NCI-H2196 treated with DMSO at 0.1 percent for 48 hours (cell line): Measurements from ENCODE around the gene TEKT1.
"Not testable (repeated sequence)": the region's sequence is repeated elsewhere in the genome, so short reads cannot be mapped to it uniquely, and the experiment has no call there.

Experiments
- DNase-seq: peaks from one replicate; lab custom pipeline; 2025; ENCODE audit not compliant: unreplicated experiment; lab: John Stamatoyannopoulos, UW

Gene TEKT1

DNA sequence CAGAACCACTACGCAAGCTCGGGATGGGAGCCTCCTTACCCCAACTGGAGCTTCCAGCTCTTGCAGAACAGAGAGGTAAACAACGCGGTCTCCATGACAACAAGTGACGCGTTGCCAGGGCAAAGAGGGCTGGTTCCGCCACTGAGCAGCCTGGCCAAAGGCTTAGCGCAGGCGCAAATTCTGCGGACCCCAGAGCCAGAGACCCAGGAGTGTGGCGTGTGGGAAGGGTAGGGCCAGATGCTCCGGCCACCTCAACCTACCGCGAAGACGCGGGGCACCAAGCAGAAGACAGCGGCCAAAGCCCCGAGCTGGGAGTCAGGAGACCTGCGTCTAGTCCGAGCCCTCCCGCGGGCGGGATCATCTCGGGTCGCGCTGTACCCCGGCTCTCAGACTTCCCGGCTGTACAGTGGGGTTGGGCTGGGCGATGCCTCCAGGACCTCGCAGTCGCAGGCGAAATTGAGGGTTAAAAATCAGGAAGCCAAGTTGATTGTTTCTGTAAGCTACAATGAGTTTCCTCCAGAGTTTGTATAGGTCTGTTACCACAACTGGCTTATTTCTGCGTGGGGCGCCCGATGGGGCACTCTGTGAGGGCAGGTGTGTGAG is at the start of gene TEKT1:
TEKT1 (minus strand) TSS at position 69 of the 603 bp plus-strand sequence. CDS start 1,353 bp downstream, outside the sequence.
- DNase-seq: peak; percentile 3

- DNase-seq: not testable (repeated sequence)
These were observed 47.9 kb upstream of the TEKT1 start for GRCh38 chr17:6879221-6879975.

- not testable (repeated sequence) for DNase-seq
These were observed 43.7 kb upstream of the TEKT1 start for GRCh38 chr17:6875276-6875675.

GRCh38 chr17:6872936-6873335 is 41.4 kb upstream of the TEKT1 start:
- no peak for DNase-seq

DNA sequence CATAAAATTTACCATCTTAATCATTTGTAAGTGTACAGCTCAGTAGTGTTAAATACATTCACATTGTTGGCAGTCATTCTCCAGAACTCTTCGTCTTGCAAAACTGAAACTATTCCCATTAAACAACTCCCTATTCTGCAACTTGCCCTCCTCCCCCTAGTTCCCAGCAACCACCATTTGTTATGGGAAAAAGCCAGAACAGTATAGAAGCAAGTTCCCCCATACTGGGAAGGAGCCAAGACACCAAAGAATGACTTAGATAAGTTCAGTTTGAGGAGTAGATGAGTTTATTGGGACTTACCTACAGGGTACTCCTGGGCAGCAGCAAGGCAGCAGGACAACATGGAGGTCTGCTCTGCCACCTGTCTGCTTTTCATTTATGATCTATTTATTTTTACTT is 39.3 kb upstream of the TEKT1 start:
- DNase-seq: no peak

DNA sequence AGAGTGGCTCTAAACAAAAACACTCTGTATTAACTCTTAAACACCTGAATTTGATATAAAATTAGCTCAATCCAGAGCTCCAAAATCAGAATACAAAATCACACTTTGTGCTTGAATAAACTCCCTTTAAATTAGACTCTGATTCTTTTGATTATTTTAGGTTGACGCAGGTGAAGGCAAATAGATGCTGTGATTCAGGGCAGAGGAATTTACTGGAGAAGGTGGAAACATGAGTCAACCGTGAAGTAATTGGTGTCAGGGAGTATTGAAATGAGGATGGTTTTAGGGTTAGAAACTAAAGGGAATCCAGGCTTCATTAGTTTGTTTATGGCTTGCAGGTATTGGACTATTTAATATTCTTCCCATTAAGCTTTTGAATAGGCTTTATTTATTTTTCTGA is 37.1 kb upstream of the TEKT1 start:
- no peak for DNase-seq

GRCh38 chr17:6867849-6868248 is 36.3 kb upstream of the TEKT1 start:
- no peak for DNase-seq

- DNase-seq: no peak
These were observed 31.3 kb upstream of the TEKT1 start for GRCh38 chr17:6862825-6863224.

- no peak for DNase-seq
These were observed 30.6 kb upstream of the TEKT1 start for GRCh38 chr17:6862122-6862521.

DNA sequence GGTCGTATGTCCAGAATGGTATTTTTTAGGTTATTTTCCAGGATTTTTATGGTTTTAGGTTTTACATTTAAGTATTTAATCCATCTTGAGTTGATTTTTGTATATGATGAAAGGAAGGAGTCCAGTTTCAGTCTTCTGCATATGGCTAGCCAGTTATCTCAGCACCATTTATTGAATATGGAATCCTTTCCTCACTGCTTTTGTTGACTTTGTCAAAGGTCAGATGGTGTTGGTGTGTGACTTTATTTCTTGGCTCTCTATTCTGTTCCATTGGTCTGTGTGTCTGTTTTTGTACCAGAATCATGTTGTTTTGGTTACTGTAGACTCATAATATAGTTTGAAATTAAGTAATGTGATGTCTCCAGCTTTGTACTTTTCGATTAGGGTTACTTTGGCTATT is 26.4 kb upstream of the TEKT1 start:
- DNase-seq: no peak

DNA sequence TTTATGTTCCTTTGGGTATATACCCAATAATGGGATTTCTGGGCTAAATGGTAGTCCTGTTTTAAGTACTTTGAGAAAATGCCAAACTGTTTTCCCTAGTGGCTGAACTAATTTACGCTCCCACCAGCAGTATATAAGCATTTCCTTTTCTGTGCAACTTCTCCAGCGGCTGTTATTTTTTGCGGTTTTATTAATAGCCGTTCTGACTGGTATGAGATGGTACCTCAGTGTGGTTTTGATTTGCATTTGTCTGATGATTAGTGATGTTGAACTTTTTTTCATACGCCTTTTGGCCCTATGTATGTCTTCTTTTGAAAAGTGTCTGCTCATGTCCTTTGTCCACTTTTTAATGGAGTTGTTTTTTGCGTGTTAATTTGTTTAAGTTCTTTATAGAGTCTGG is 25.8 kb upstream of the TEKT1 start:
- no peak for DNase-seq

- DNase-seq: no peak
These were observed 24.5 kb upstream of the TEKT1 start for GRCh38 chr17:6856051-6856450.

DNA sequence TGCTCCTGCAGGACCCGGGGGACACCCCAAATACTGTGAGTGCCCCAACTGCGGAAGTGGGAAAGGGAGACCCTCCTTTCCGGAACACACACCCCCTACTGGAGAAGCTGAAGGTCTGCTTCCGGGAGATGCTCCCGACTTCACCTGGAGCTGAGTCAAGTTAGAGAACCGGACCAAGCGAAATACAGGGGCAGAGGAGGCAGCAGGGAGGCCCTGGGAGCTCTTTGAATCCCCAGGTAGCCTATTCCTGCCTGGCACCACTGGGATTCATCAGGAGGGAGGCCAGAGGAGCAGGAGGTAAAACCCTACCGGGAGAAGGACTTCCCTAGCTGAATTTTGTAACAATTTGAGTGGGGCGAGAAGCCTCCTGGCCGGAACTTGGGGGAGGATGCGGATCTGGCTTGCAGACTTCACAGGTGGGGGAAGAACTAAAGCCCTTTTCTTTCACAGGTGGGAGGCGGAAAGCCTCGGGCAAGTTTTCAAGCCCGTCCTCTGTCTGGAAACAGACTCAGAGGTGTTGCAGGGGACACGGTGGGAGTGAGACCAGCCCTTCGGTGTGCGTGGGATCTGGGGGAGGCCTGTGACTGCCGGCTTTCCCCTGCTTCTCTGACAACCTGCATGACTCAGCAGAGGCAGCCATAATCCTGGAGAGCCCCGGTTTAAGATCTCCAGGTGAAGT is 22.4 kb upstream of the TEKT1 start:
- DNase-seq: no peak

DNA sequence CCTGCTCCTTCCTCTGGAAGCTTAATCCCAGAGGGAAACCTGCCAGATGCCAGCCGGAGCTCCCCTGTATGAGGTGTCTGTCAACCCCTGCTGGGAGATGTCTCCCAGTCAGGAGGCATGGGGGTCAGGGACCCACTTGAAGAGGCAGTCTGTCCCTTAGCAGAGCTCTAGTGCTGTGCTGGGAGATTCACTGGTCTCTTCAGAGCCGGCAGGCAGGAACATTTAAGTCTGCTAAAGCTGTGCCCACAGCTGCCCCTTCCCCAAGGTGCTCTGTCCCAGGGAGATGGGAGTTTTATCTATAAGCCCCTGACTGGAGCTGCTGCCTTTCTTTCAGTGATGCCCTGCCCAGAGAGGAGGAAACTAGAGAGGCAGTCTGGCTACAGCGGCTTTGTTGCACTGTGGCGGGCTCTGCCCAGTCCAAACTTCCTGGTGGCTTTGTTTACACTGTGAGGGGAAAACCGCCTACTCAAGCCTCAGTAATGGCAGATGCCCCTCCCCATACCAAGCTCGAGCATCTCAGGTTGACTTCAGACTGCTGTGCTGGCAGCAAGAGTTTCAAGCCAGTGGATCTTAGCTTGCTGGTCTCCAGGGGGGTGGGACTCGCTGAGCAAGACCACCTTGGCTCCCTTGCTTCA is 17.1 kb upstream of the TEKT1 start:
- not testable (repeated sequence) for DNase-seq

DNA sequence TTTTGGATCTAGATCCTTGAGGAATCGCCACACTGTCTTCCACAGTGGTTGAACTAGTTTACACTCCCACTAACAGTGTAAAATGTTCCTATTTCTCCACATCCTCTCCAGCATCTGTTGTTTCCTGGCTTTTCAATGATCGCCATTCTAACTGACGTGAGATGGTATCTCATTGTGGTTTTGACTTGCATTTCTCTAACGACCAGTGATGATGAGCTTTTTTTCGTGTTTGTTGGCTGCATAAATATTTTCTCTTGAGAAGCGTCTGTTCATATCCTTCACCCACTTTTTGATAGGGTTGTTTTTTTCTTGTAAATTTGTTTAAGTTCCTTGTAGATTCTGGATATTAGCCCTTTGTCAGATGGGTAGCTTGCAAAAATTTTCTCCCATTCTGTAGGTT is 14.6 kb upstream of the TEKT1 start:
- DNase-seq: not testable (repeated sequence)

- DNase-seq: not testable (repeated sequence)
These were observed 12.9 kb upstream of the TEKT1 start for GRCh38 chr17:6844406-6844805.

GRCh38 chr17:6843241-6843880 is 11.8 kb upstream of the TEKT1 start:
- peak; percentile 1 for DNase-seq

- not testable (repeated sequence) for DNase-seq
These were observed 10.2 kb upstream of the TEKT1 start for GRCh38 chr17:6841769-6842168.

GRCh38 chr17:6830383-6830986 is 1.0 kb downstream of the TEKT1 start:
- DNase-seq: no peak

- no peak for DNase-seq
These were observed 8.5 kb downstream of the TEKT1 start for GRCh38 chr17:6823011-6823442.

- DNase-seq: no peak
These were observed 12.6 kb downstream of the TEKT1 start for GRCh38 chr17:6818938-6819337.
